ENCODE data around the gene FXYD2.

Gene FXYD2

DNA sequence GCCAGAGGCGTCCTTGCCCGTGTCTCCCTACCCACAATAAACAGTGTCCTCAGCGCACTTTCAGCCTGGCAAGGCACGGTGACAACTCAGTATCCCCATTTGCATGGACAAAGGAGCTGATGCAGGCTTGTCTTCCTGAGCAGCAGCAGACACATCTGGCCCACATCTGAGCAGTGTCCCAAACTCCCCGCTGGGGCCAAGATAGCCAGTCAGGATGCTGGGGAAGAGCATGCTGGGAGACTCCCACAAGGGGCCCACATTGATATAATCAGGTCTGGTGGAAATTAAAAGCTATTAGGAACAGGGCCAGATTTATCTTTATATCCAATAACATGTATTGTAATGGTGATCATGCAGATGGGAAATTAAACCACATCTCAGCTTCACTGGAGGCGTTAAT, 52.2 kb downstream of the FXYD2 start:
- no peaks in the 10 kb centered on the region for H3K27me3 ChIP-seq (ENCODE audit: insufficient read depth, low read length, poor library complexity)
- no peak overlapping the region for H3K23ac ChIP-seq (ENCODE audit: low read length)
- no peak overlapping the region for H3K27ac ChIP-seq (ENCODE audit: low read depth, low read length)
- H3K4me2 ChIP-seq (ENCODE audit: low read length) = no peak overlapping the region
- no peak for DNase-seq
- H3K9ac ChIP-seq (ENCODE audit: low read length) = no peak overlapping the region
- H2BK120ac ChIP-seq (ENCODE audit: low read depth, low read length) = no peak overlapping the region
- no peak overlapping the region for H3K18ac ChIP-seq (ENCODE audit: low read length)
- H2AK5ac ChIP-seq (ENCODE audit: low read length) = no peak overlapping the region
- H2BK15ac ChIP-seq (replicated peaks; ENCODE audit: low read depth) = no peak overlapping the region
- no peak overlapping the region for H3K56ac ChIP-seq (ENCODE audit: low read length)
- no peaks in the 10 kb centered on the region for H3K79me2 ChIP-seq (ENCODE audit: control insufficient read depth, insufficient read depth, low read length)
- H2BK5ac ChIP-seq (ENCODE audit: low read length) = no peak overlapping the region
- no CpG with 5 or more reads among the region's 6 CpGs for WGBS (ENCODE audit: extremely low coverage, insufficient coverage, low lambda C conversion rate)
- H3K79me1 ChIP-seq (ENCODE audit: low read length) = no peaks in the 10 kb centered on the region
- no peaks in the 10 kb centered on the region for H3K36me3 ChIP-seq (ENCODE audit: control insufficient read depth, insufficient read depth, low read length)
- H3K4me1 ChIP-seq (ENCODE audit: control insufficient read depth, low read depth, low read length) = no peaks in the 10 kb centered on the region
- H3K4ac ChIP-seq (ENCODE audit: low read depth, low read length) = no peak overlapping the region
- no peak overlapping the region for H3K4me3 ChIP-seq (ENCODE audit: low read length)
- no peak overlapping the region for H4K8ac ChIP-seq (ENCODE audit: low read depth, low read length)
- no peak overlapping the region for H4K5ac ChIP-seq (ENCODE audit: low read length)

DNA sequence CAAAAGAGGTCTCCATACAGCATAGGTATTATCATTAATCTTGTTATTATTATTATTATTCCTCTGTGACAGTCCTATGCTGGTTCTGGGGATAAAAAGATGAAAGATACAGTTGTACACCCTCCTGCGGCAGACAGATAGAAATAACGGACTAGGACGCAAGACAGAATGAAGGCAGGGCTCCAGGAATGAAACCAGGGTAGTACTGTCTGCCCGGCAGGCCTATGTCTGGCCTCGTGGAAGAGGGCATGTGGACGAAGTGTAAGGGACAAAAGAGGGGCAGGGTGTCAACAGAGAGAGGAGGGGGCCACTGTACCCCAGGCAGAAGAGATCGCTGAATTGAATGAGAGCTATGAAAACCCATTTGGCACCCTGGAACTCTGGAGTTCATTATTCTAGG, 52.7 kb downstream of the FXYD2 start:
- no peaks in the 10 kb centered on the region for H3K79me1 ChIP-seq (ENCODE audit: low read length)

DNA sequence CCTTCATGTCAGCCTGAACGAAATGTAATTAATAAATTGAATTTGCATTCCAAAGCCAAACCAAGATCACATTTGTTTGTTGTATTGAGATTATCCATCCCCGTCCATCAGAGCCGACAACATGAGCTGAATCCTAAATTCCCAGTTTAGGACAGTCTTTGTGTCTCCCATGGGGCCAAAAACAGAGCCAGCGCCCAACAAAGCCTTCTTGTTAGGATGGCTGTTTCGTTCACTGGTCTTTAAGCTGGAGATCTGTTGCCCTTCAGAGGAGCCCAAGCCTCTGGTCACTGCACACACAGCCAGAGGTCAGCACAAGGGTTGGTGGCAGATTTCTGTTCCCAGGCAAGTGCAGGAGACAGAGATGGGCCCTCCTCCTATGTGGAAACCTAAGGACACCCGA, 53.3 kb downstream of the FXYD2 start:
- Histone ChIP-seq H3K4ac (ENCODE audit: low read depth, low read length) (no peak overlapping the region), H3K23ac (ENCODE audit: low read length) (no peak overlapping the region), H3K27me3 (ENCODE audit: insufficient read depth, low read length, poor library complexity) (no peaks in the 10 kb centered on the region), H3K4me1 (ENCODE audit: control insufficient read depth, low read depth, low read length) (no peaks in the 10 kb centered on the region), H2BK15ac (replicated peaks; ENCODE audit: low read depth) (no peak overlapping the region), H3K18ac (ENCODE audit: low read length) (no peak overlapping the region), H3K56ac (ENCODE audit: low read length) (no peak overlapping the region), H4K8ac (ENCODE audit: low read depth, low read length) (no peak overlapping the region), H2AK5ac (ENCODE audit: low read length) (no peak overlapping the region), H2BK5ac (ENCODE audit: low read length) (no peak overlapping the region), H3K4me3 (ENCODE audit: low read length) (no peak overlapping the region), H3K79me1 (ENCODE audit: low read length) (no peaks in the 10 kb centered on the region), H3K4me2 (ENCODE audit: low read length) (no peak overlapping the region), H3K9ac (ENCODE audit: low read length) (no peak overlapping the region), H4K5ac (ENCODE audit: low read length) (no peak overlapping the region), H2BK120ac (ENCODE audit: low read depth, low read length) (no peak overlapping the region), H3K36me3 (ENCODE audit: control insufficient read depth, insufficient read depth, low read length) (no peaks in the 10 kb centered on the region), H3K27ac (ENCODE audit: low read depth, low read length) (no peak overlapping the region), H3K79me2 (ENCODE audit: control insufficient read depth, insufficient read depth, low read length) (no peaks in the 10 kb centered on the region)
- no peak for DNase-seq
- no CpG with 5 or more reads among the region's 6 CpGs for WGBS (ENCODE audit: extremely low coverage, insufficient coverage, low lambda C conversion rate)

More for the DNA sequence above, 52.7 kb downstream of the FXYD2 start:
- no peak overlapping the region for H3K23ac ChIP-seq (ENCODE audit: low read length)
- no peak overlapping the region for H4K8ac ChIP-seq (ENCODE audit: low read depth, low read length)
- no peak overlapping the region for H2BK15ac ChIP-seq (replicated peaks; ENCODE audit: low read depth)
- no peak overlapping the region for H4K5ac ChIP-seq (ENCODE audit: low read length)
- no peak overlapping the region for H3K9ac ChIP-seq (ENCODE audit: low read length)
- no CpG with 5 or more reads among the region's 7 CpGs for whole genome bisulfite sequencing (ENCODE audit: extremely low coverage, insufficient coverage, low lambda C conversion rate)
- H3K4me1 ChIP-seq (ENCODE audit: control insufficient read depth, low read depth, low read length) = no peaks in the 10 kb centered on the region
- H3K27me3 ChIP-seq (ENCODE audit: insufficient read depth, low read length, poor library complexity) = no peaks in the 10 kb centered on the region
- H2AK5ac ChIP-seq (ENCODE audit: low read length) = no peak overlapping the region
- H3K4me2 ChIP-seq (ENCODE audit: low read length) = no peak overlapping the region
- DNase-seq = no peak
- no peak overlapping the region for H3K18ac ChIP-seq (ENCODE audit: low read length)
- no peak overlapping the region for H3K56ac ChIP-seq (ENCODE audit: low read length)
- H2BK120ac ChIP-seq (ENCODE audit: low read depth, low read length) = no peak overlapping the region
- no peak overlapping the region for H3K27ac ChIP-seq (ENCODE audit: low read depth, low read length)
- no peak overlapping the region for H2BK5ac ChIP-seq (ENCODE audit: low read length)
- no peak overlapping the region for H3K4me3 ChIP-seq (ENCODE audit: low read length)
- no peak overlapping the region for H3K4ac ChIP-seq (ENCODE audit: low read depth, low read length)
- H3K36me3 ChIP-seq (ENCODE audit: control insufficient read depth, insufficient read depth, low read length) = no peaks in the 10 kb centered on the region
- H3K79me2 ChIP-seq (ENCODE audit: control insufficient read depth, insufficient read depth, low read length) = no peaks in the 10 kb centered on the region

GRCh38 chr11:117770061-117770460, 54.5 kb downstream of the FXYD2 start:
- H4K5ac ChIP-seq (ENCODE audit: low read length) = no peak overlapping the region
- no peak overlapping the region for H2BK5ac ChIP-seq (ENCODE audit: low read length)
- H3K27ac ChIP-seq (ENCODE audit: low read depth, low read length) = no peak overlapping the region
- H3K18ac ChIP-seq (ENCODE audit: low read length) = no peak overlapping the region
- H3K4me2 ChIP-seq (ENCODE audit: low read length) = no peak overlapping the region
- no peak overlapping the region for H3K4ac ChIP-seq (ENCODE audit: low read depth, low read length)
- H2BK15ac ChIP-seq (replicated peaks; ENCODE audit: low read depth) = no peak overlapping the region
- H3K56ac ChIP-seq (ENCODE audit: low read length) = no peak overlapping the region
- H3K27me3 ChIP-seq (ENCODE audit: insufficient read depth, low read length, poor library complexity) = no peaks in the 10 kb centered on the region
- H3K4me3 ChIP-seq (ENCODE audit: low read length) = no peak overlapping the region
- no peak overlapping the region for H3K23ac ChIP-seq (ENCODE audit: low read length)
- H3K4me1 ChIP-seq (ENCODE audit: control insufficient read depth, low read depth, low read length) = no peaks in the 10 kb centered on the region
- H3K79me1 ChIP-seq (ENCODE audit: low read length) = no peaks in the 10 kb centered on the region
- H3K9ac ChIP-seq (ENCODE audit: low read length) = no peak overlapping the region
- H3K36me3 ChIP-seq (ENCODE audit: control insufficient read depth, insufficient read depth, low read length) = no peaks in the 10 kb centered on the region
- no peak overlapping the region for H2AK5ac ChIP-seq (ENCODE audit: low read length)
- no peak overlapping the region for H2BK120ac ChIP-seq (ENCODE audit: low read depth, low read length)
- no peaks in the 10 kb centered on the region for H3K79me2 ChIP-seq (ENCODE audit: control insufficient read depth, insufficient read depth, low read length)
- no peak overlapping the region for H4K8ac ChIP-seq (ENCODE audit: low read depth, low read length)
- DNase-seq = no peak
- no CpG with 5 or more reads among the region's 4 CpGs for WGBS (ENCODE audit: extremely low coverage, insufficient coverage, low lambda C conversion rate)
